GM12878 (cell line): ENCODE measurements around the gene ZNF655. TPM values are rescaled to one million over a fixed set of nuclear protein-coding genes. Genes with fewer than 3 reads are reported as not detected.

Source experiments
- ATAC-seq: fragments of 200-7000 bp; cut with Tn5 transposase; 3 replicates; pipeline ENCODE4 v1.9.1; 2020; ENCODE audit warnings: mild to moderate bottlenecking, moderate library complexity
- BruUV-seq: library from RNA; stranded (reverse); fragments of 400-500 nt; replicated peaks from 2 replicates; lab custom pipeline; 2021; lab: Mats Ljungman, UMichigan
- CTCF ChIA-PET: fragments of 300-600 bp; sonication (Branson Sonifier 250); formaldehyde crosslinking; extraction: SDS; loops from one replicate; lab custom pipeline; 2021; ENCODE audit warnings: inconsistent platforms; lab: Yijun Ruan, JAX
- POLR2A ChIA-PET: fragments of 350-600 bp; formaldehyde crosslinking; extraction: SDS; loops from one replicate; lab custom pipeline; 2021; ENCODE audit warnings: inconsistent platforms; lab: Charles Lee
- RAD21 ChIA-PET: fragments of 300-600 bp; sonication (Branson Sonifier 250); formaldehyde crosslinking; loops from one replicate; lab custom pipeline; 2023; ENCODE audit warnings: antibody characterized with exemption; ENCODE audit not compliant: unreplicated experiment; lab: Charles Lee
- SMC1A ChIA-PET: fragments of 300-600 bp; sonication (Branson Sonifier 250); formaldehyde crosslinking; loops from one replicate; lab custom pipeline; 2023; ENCODE audit not compliant: unreplicated experiment, uncharacterized antibody; lab: Charles Lee
- DNase-seq: peaks from one replicate; pipeline ENCODE4 v3.0.0-alpha.2; 2011; ENCODE audit warnings: low read depth, low spot score
- FAIRE-seq: peaks from 3 replicates; lab custom pipeline; 2011; peaks lifted over from hg19 to GRCh38; lab: Jason Lieb, UNC
- H2AFZ ChIP-seq: 2 replicates; pipeline ENCODE4 v1.6.0; 2011; ENCODE audit warnings: low read depth, low read length, control low read depth; ENCODE audit not compliant: control insufficient read depth
- H3K27ac ChIP-seq: 2 replicates; pipeline ENCODE4 v1.5.1; 2011; ENCODE audit warnings: control low read depth; ENCODE audit not compliant: control insufficient read depth, insufficient read depth
- H3K27me3 ChIP-seq, 2 experiments: replicated peaks in 1 of 2; 2 replicates each; pipeline versions ENCODE4 v1.6.0 to v1.6.1; 2011; ENCODE audit warnings: low read length in 1 of 2; ENCODE audit not compliant: control insufficient read depth in 2 of 2, insufficient read depth in 2 of 2
- H3K36me3 ChIP-seq, 2 experiments: 2 replicates each; pipeline ENCODE4 v1.5.1; 2011; ENCODE audit warnings: low read length in 1 of 2; ENCODE audit not compliant: control insufficient read depth in 2 of 2, insufficient read depth in 2 of 2
- H3K4me1 ChIP-seq: 2 replicates; pipeline ENCODE4 v1.6.1; 2011; ENCODE audit warnings: mild to moderate bottlenecking, low read length, moderate library complexity, mixed read lengths; ENCODE audit not compliant: control insufficient read depth, insufficient read depth
- H3K4me2 ChIP-seq: 2 replicates; pipeline ENCODE4 v1.6.0; 2011; ENCODE audit warnings: control low read depth; ENCODE audit not compliant: control insufficient read depth, insufficient read depth
- H3K4me3 ChIP-seq: fragments of 200-600 bp; sonication (generic); 2 replicates; pipeline ENCODE4 v1.5.1; 2016
- H3K79me2 ChIP-seq: 2 replicates; pipeline ENCODE4 v1.6.0; 2011; ENCODE audit warnings: low read length; ENCODE audit not compliant: control insufficient read depth, insufficient read depth
- H3K9ac ChIP-seq: 2 replicates; pipeline ENCODE4 v1.8.0; 2011; ENCODE audit warnings: low read length, control low read depth, mixed read lengths; ENCODE audit not compliant: control insufficient read depth, insufficient read depth
- H3K9me3 ChIP-seq: replicated peaks from 3 replicates; pipeline ENCODE4 v1.5.1; 2011; ENCODE audit warnings: mild to moderate bottlenecking, low read length; ENCODE audit not compliant: control insufficient read depth, insufficient read depth
- H4K20me1 ChIP-seq: 2 replicates; pipeline ENCODE4 v1.6.0; 2011; ENCODE audit not compliant: control insufficient read depth, insufficient read depth
- BHLHE40 ChIP-seq, 2 experiments: fragments of 450-650 bp in 1 of 2; IDR thresholded peaks; 2 replicates each; pipeline ENCODE4 v1.6.1; 2011 to 2017; ENCODE audit warnings: low read depth in 2 of 2, borderline replicate concordance in 1 of 2, improper control_type of control experiment in 1 of 2, low read length in 1 of 2, mild to moderate bottlenecking in 1 of 2
- EED ChIP-seq: sonication (generic); IDR thresholded peaks from 2 replicates; pipeline ENCODE4 v1.6.1; 2016; ENCODE audit warnings: antibody characterized with exemption, low read depth
- JUNB ChIP-seq: IDR thresholded peaks from 2 replicates; pipeline ENCODE4 v1.6.1; 2016; ENCODE audit warnings: antibody characterized with exemption, mild to moderate bottlenecking
- NR2C2 ChIP-seq: IDR thresholded peaks from 2 replicates; pipeline ENCODE4 v1.6.1; 2011; ENCODE audit warnings: borderline replicate concordance, low read depth; ENCODE audit not compliant: control insufficient read depth, insufficient read length
- POLR2A ChIP-seq: IDR thresholded peaks from 2 replicates; pipeline ENCODE4 v1.6.1; 2011; ENCODE audit warnings: low read depth, mild to moderate bottlenecking, low read length
- SMARCA5 ChIP-seq: fragments of 450-650 bp; IDR thresholded peaks from 2 replicates; pipeline ENCODE4 v1.6.1; 2017; ENCODE audit warnings: mild to moderate bottlenecking
- ZNF274 ChIP-seq: IDR thresholded peaks from one replicate; pipeline ENCODE4 v1.8.0; 2011; ENCODE audit not compliant: insufficient read length, insufficient read depth
- WGBS: methylation state at CpG from one replicate; pipeline ENCODE4 v1.1.6; 2016; ENCODE audit warnings: low lambda C conversion rate; ENCODE audit not compliant: insufficient replicate concordance, insufficient coverage; ENCODE audit errors: missing lambda C conversion rate; 5-methylcytosine and 5-hydroxymethylcytosine counted together
- in situ Hi-C: fragments of 300-500 bp; cut with MboI; formaldehyde crosslinking; loops from 9 replicates; pipeline ENCODE4 v1.14.3; 2018; ENCODE audit warnings: mixed read lengths
- intact Hi-C: fragments of 100-400 bp; cut with micrococcal nuclease; formaldehyde crosslinking; loops from one replicate; pipeline ENCODE4 v1.14.2; 2022; ENCODE audit not compliant: unreplicated experiment
- polyA plus RNA-seq, 11 experiments: library from polyadenylated mRNA; depleted of rRNA in 4 of 11; unstranded in 6 of 11; stranded (reverse) in 5 of 11; fragments of >200 nt; fragmentation: Nextera tagmentation in 4 of 11; fragmentation: Illumina TruSeq in 1 of 11; extraction: Ambion mirVana in 4 of 11; extraction: Trizol in 1 of 11; gene quantifications; 1 replicate in 1 of 11; 2 replicates in 10 of 11; pipeline versions ENCODE4 v1.2.1 to v1.2.3, GENCODE V29; 2011 to 2016; ENCODE audit warnings: inconsistent platforms in 2 of 11, missing spikeins in 2 of 11, low read depth in 1 of 11
- total RNA-seq, 4 experiments: library from RNA; depleted of rRNA in 3 of 4; stranded (reverse); fragments of >200 nt in 3 of 4; fragmentation: Illumina TruSeq in 1 of 4; extraction: Trizol in 1 of 4; gene quantifications; 2 replicates each; pipeline versions ENCODE4 v1.2.1 to v1.2.3, GENCODE V29; 2013 to 2021

ZNF655 gene
- total and polyA plus RNA-seq, 10 of the 15 experiments (the other 5 are each of a cell fraction or from before 2014, with no cell fraction given), result 14.5 to 107 (median 52.8) TPM

GRCh38 chr7:99624484-99624883 is 66.0 kb downstream of the ZNF655 start:
- ChIA-PET CTCF (interaction anchor here (1.4 kb wide), 1 partner anchor 289 kb away, joined by 3 read pairs; no protein-coding TSS in a partner anchor), SMC1A (interaction anchor here (0.9 kb wide), 1 partner anchor 21 kb away, joined by 3 read pairs; no protein-coding TSS in a partner anchor), RAD21 (no interaction called here), POLR2A (no interaction called here)
- FAIRE-seq (no peak), ATAC-seq (no peak), DNase-seq (no peak)
- H4K20me1 ChIP-seq, result no peaks in the 10 kb centered on the region
- H3K9ac ChIP-seq, result no peak overlapping the region
- WGBS, result 95% methylated on average over 15 of the region's 16 CpGs
- H3K4me3 ChIP-seq, result no peak overlapping the region
- no peak overlapping the region for H3K4me2 ChIP-seq
- no peaks in the 10 kb centered on the region for H3K9me3 ChIP-seq
- in situ Hi-C loops (no loop called here), intact Hi-C loops (no loop called here)
- no peaks in the 10 kb centered on the region for H3K4me1 ChIP-seq
- H3K79me2 ChIP-seq, result no peaks in the 10 kb centered on the region
- no TSS peak for BruUV-seq
- no peaks in the 10 kb centered on the region for H3K27me3 ChIP-seq
- TF ChIP-seq ZNF274 (no peak), POLR2A (peak; percentile 61; the same call in 1 of the 2 replicates), BHLHE40 (IDR thresholded peaks at IDR 0.05; ENCODE audit: borderline replicate concordance in 1 of 2, low read depth in 2 of 2, low read length in 1 of 2) (peak in 1 of 2 experiments; percentile 77; a peak in 2 of 4 replicates)
- H2AFZ ChIP-seq, result no peak overlapping the region
- peaks cover 32 to 46% of the 10 kb centered on the region in 2 experiments for H3K36me3 ChIP-seq
- H3K27ac ChIP-seq, result no peak overlapping the region

- no peak overlapping the region for H3K4me3 ChIP-seq
- ChIA-PET CTCF (no interaction called here), SMC1A (no interaction called here), RAD21 (no interaction called here), POLR2A (no interaction called here)
- H3K79me2 ChIP-seq, result no peaks in the 10 kb centered on the region
- no peaks in the 10 kb centered on the region for H3K4me1 ChIP-seq
- no peak overlapping the region for H3K27ac ChIP-seq
- no peak overlapping the region for H3K9ac ChIP-seq
- FAIRE-seq (no peak), DNase-seq (no peak), ATAC-seq (no peak)
- peaks cover 35 to 45% of the 10 kb centered on the region in 2 experiments for H3K36me3 ChIP-seq
- H3K4me2 ChIP-seq, result no peak overlapping the region
- 75% methylated on average over 5 of the region's 5 CpGs for WGBS
- no peaks in the 10 kb centered on the region for H4K20me1 ChIP-seq
- no peak overlapping the region for H2AFZ ChIP-seq
- intact Hi-C loops, result no loop called here
- no TSS peak for BruUV-seq
- in situ Hi-C loops, result no loop called here
- TF ChIP-seq ZNF274 (no peak), JUNB (no peak), EED (no peak), NR2C2 (no peak), SMARCA5 (no peak)
- no peaks in the 10 kb centered on the region for H3K27me3 ChIP-seq
- no peaks in the 10 kb centered on the region for H3K9me3 ChIP-seq
These were observed 66.9 kb downstream of the ZNF655 start for GRCh38 chr7:99625321-99625720.
